GM12864 (cell line): ENCODE data around the gene ABI1.
A peak's percentile ranks its signal among the peaks of the same experiment; 100 is the strongest.

ENCODE experiments used
- DNase-seq: peaks from one replicate; pipeline ENCODE4 v3.0.0-alpha.2; 2011; ENCODE audit warnings: low read depth
- H3K4me3 ChIP-seq: 2 replicates; pipeline ENCODE4 v1.5.1; 2011; ENCODE audit warnings: mild to moderate bottlenecking, low read depth, low read length, control low read depth
- CTCF ChIP-seq: IDR thresholded peaks from 2 replicates; pipeline ENCODE4 v1.5.1; 2011; ENCODE audit warnings: low read depth, mild to moderate bottlenecking, moderate library complexity, low read length, control low read depth, inconsistent platforms; ENCODE audit errors: missing control alignments

ABI1 gene

GRCh38 chr10:26804418-26805393, 56.1 kb downstream of the ABI1 start:
- H3K4me3 ChIP-seq: no peak overlapping the region
- no peak for TF ChIP-seq CTCF
- DNase-seq: no peak

GRCh38 chr10:26803849-26804248, 56.9 kb downstream of the ABI1 start:
- no peak overlapping the region for H3K4me3 ChIP-seq
- no peak for TF ChIP-seq CTCF
- DNase-seq: no peak

GRCh38 chr10:26802527-26802926, 58.2 kb downstream of the ABI1 start:
- DNase-seq: no peak
- H3K4me3 ChIP-seq: no peak overlapping the region
- no peak for TF ChIP-seq CTCF

GRCh38 chr10:26801831-26802230, 58.9 kb downstream of the ABI1 start:
- no peak for TF ChIP-seq CTCF
- no peak overlapping the region for H3K4me3 ChIP-seq
- no peak for DNase-seq

- no peak overlapping the region for H3K4me3 ChIP-seq
- DNase-seq: no peak
- TF ChIP-seq CTCF: no peak
Measured at GRCh38 chr10:26801274-26801673, 59.5 kb downstream of the ABI1 start.

- DNase-seq: no peak
- no peak overlapping the region for H3K4me3 ChIP-seq
- TF ChIP-seq CTCF: no peak
Measured at GRCh38 chr10:26800468-26800867, 60.3 kb downstream of the ABI1 start.

- no peak overlapping the region; the same call in 1 of the 2 replicates for H3K4me3 ChIP-seq
- no peak for TF ChIP-seq CTCF
- peak; percentile 74 for DNase-seq
Measured at GRCh38 chr10:26799342-26799741, 61.4 kb downstream of the ABI1 start.
